Measurements from ENCODE around the gene CLDN2.
"Not testable (repeated sequence)": the region's sequence is repeated elsewhere in the genome, so short reads cannot be mapped to it uniquely, and the experiment has no call there.

The CLDN2 gene

GRCh38 chrX:106959901-106960300, 39.7 kb downstream of the CLDN2 start:
- no peak overlapping the region for H3K27ac ChIP-seq
- TF ChIP-seq CTCF (conservative IDR thresholded peaks at IDR 0.05), result peak; percentile 63

DNA sequence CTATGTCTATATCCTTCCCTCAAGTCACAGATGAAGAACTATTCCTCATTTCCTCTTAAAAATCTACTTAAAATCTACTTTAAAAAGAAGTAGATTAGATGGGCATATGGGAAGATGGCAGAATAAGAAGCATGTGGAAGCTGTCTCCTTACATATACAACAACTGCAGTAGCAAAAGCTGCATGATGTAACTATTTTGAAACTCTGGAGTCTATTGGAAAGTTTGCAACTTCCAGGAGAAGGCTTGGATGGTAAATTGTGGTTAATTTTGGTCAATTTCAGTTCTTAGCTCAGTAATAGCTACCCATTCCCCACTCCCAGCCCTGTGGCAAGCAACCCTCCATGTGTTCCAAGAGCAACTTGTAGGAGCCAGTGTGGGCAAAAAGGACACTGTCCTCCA, 42.9 kb downstream of the CLDN2 start:
- no peak overlapping the region for H3K27ac ChIP-seq
- TF ChIP-seq CTCF (conservative IDR thresholded peaks at IDR 0.05), result no peak

DNA sequence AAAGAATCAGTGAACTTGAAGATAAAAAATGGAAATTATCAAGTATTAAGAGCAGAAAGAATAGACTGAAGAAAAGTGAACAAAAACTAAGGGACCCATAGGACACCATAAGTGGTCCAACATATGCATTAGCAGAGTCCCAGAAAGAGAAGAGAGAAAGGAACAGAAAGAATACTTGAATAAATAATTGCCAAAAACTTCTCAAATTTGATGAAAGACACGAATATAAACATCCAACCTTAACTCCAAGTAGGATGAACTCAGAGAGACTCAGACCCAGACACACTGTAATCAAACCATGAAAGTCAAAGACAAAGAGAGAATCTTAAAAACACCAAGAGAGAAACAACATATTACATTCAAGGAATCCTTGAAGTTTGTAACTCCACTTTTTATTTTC, 44.1 kb downstream of the CLDN2 start:
- H3K27ac ChIP-seq, result no peak overlapping the region
- no peak for TF ChIP-seq CTCF (conservative IDR thresholded peaks at IDR 0.05)

GRCh38 chrX:106966547-106966946, 46.3 kb downstream of the CLDN2 start:
- H3K27ac ChIP-seq, result not testable (repeated sequence)

GRCh38 chrX:106972896-106973295, 52.7 kb downstream of the CLDN2 start:
- H3K27ac ChIP-seq, result no peak overlapping the region
- no peak for TF ChIP-seq CTCF (conservative IDR thresholded peaks at IDR 0.05)

GRCh38 chrX:106973433-106974149, 53.4 kb downstream of the CLDN2 start:
- no peak for TF ChIP-seq CTCF (conservative IDR thresholded peaks at IDR 0.05)

GRCh38 chrX:106976416-106976815, 56.2 kb downstream of the CLDN2 start:
- TF ChIP-seq CTCF (conservative IDR thresholded peaks at IDR 0.05), result no peak
- no peak overlapping the region for H3K27ac ChIP-seq

More at GRCh38 chrX:106973433-106974149, 53.4 kb downstream of the CLDN2 start:
- H3K27ac ChIP-seq, result no peak overlapping the region
